OCI-LY3 (cell line): ENCODE data around the gene NKX2-4.

Experiments
- CTCF ChIP-seq: fragments of 200-600, 300-600 bp; sonication (generic); IDR thresholded peaks from 2 replicates; pipeline ENCODE4 v1.5.1; 2014; ENCODE audit warnings: antibody characterized with exemption, low read length, low read depth
- EZH2phosphoT487 ChIP-seq: fragments of 200-600 bp; shearing (Covaris generic); IDR thresholded peaks from 2 replicates; pipeline ENCODE4 v1.6.1; 2018; ENCODE audit warnings: antibody characterized with exemption, mixed run types, low read depth

GRCh38 chr20:21397341-21398108 is at the start of gene NKX2-4:
- no peak for TF ChIP-seq CTCF
- TF ChIP-seq EZH2phosphoT487, result no peak
